ENCODE measurements around the gene RAPH1.
"Not testable (repeated sequence)": the region's sequence is repeated elsewhere in the genome, so short reads cannot be mapped to it uniquely, and the experiment has no call there.

RAPH1 gene

GRCh38 chr2:203548887-203549286 lies 13.8 kb upstream of the RAPH1 start:
- no peak for DNase-seq (ENCODE audit: low read depth in 2 of 2)

- DNase-seq (ENCODE audit: low read depth in 2 of 2): no peak
These were observed 12.3 kb upstream of the RAPH1 start for GRCh38 chr2:203547356-203547755.

- no peak for DNase-seq (ENCODE audit: low read depth in 2 of 2)
These were observed 9.3 kb upstream of the RAPH1 start for GRCh38 chr2:203544402-203544801.

- no peak for DNase-seq (ENCODE audit: low read depth in 2 of 2)
These were observed 8.8 kb upstream of the RAPH1 start for GRCh38 chr2:203543898-203544328.

GRCh38 chr2:203540598-203540997 lies 5.5 kb upstream of the RAPH1 start:
- DNase-seq (ENCODE audit: low read depth in 2 of 2): not testable (repeated sequence)

- DNase-seq (ENCODE audit: low read depth in 2 of 2): not testable (repeated sequence)
These were observed 3.1 kb upstream of the RAPH1 start for GRCh38 chr2:203538237-203538636.

- not testable (repeated sequence) for DNase-seq (ENCODE audit: low read depth in 2 of 2)
These were observed 1.5 kb upstream of the RAPH1 start for GRCh38 chr2:203536586-203536951.

GRCh38 chr2:203535784-203536585 lies 884 bp upstream of the RAPH1 start:
- DNase-seq (ENCODE audit: low read depth in 2 of 2): peak in 1 of 2 experiments; percentile 22

- no peak for DNase-seq (ENCODE audit: low read depth in 2 of 2)
These were observed 452 bp downstream of the RAPH1 start for GRCh38 chr2:203534621-203535077.

GRCh38 chr2:203533676-203534591 lies 1.2 kb downstream of the RAPH1 start:
- peak; percentile 59 to 63 for DNase-seq (ENCODE audit: low read depth in 2 of 2)

GRCh38 chr2:203532957-203533658 lies 2.0 kb downstream of the RAPH1 start:
- peak in 1 of 2 experiments; percentile 22 for DNase-seq (ENCODE audit: low read depth in 2 of 2)

- no peak for DNase-seq (ENCODE audit: low read depth in 2 of 2)
These were observed 7.4 kb downstream of the RAPH1 start for GRCh38 chr2:203527719-203528118.

GRCh38 chr2:203513268-203513667 lies 21.8 kb downstream of the RAPH1 start:
- not testable (repeated sequence) for DNase-seq (ENCODE audit: low read depth in 2 of 2)

- DNase-seq (ENCODE audit: low read depth in 2 of 2): peak in 1 of 2 experiments; percentile 10
These were observed 24.2 kb downstream of the RAPH1 start for GRCh38 chr2:203510941-203511305.

GRCh38 chr2:203510256-203510940 lies 24.7 kb downstream of the RAPH1 start:
- DNase-seq (ENCODE audit: low read depth in 2 of 2): no peak

GRCh38 chr2:203503460-203503859 lies 31.6 kb downstream of the RAPH1 start:
- not testable (repeated sequence) for DNase-seq (ENCODE audit: low read depth in 2 of 2)

- DNase-seq (ENCODE audit: low read depth in 2 of 2): no peak
These were observed 33.2 kb downstream of the RAPH1 start for GRCh38 chr2:203501873-203502272.

- no peak for DNase-seq (ENCODE audit: low read depth in 2 of 2)
These were observed 34.1 kb downstream of the RAPH1 start for GRCh38 chr2:203500951-203501350.

- DNase-seq (ENCODE audit: low read depth in 2 of 2): no peak
These were observed 34.8 kb downstream of the RAPH1 start for GRCh38 chr2:203500297-203500696.

GRCh38 chr2:203498161-203498560 lies 36.9 kb downstream of the RAPH1 start:
- DNase-seq (ENCODE audit: low read depth in 2 of 2): peak; percentile 26 to 37

- no peak for DNase-seq (ENCODE audit: low read depth in 2 of 2)
These were observed 42.1 kb downstream of the RAPH1 start for GRCh38 chr2:203492965-203493364.

Data from fibroblast of skin of left quadriceps (primary cell).